PC-9 (cell line): ENCODE data around the gene EDC3. TPM values are rescaled to one million over a fixed set of nuclear protein-coding genes. Genes with fewer than 3 reads are reported as not detected.

ENCODE experiments used
- BruUV-seq: library from RNA; stranded (reverse); fragments of 400-500 nt; replicated peaks from 2 replicates; lab custom pipeline; 2021; lab: Mats Ljungman, UMichigan
- CTCF ChIA-PET: fragments of 300-600 bp; sonication (Branson Sonifier 250); formaldehyde crosslinking; loops from one replicate; lab custom pipeline; 2022; ENCODE audit warnings: antibody characterized with exemption; lab: Charles Lee
- POLR2A ChIA-PET: fragments of 300-600 bp; sonication (Branson Sonifier 250); formaldehyde crosslinking; loops from one replicate; lab custom pipeline; 2022; ENCODE audit warnings: antibody characterized with exemption; ENCODE audit not compliant: unreplicated experiment; lab: Charles Lee
- DNase-seq, 2 experiments: peaks; one replicate each; pipeline versions ENCODE4 v3.0.0 to v3.0.0-alpha.2; 2015 to 2022; ENCODE audit warnings: mixed read lengths in 1 of 2
- H2AFZ ChIP-seq: fragments of 200-600 bp; sonication (generic); 2 replicates; pipeline ENCODE4 v1.8.1; 2017; ENCODE audit warnings: antibody characterized with exemption
- H3F3A ChIP-seq: fragments of 200-600 bp; sonication (generic); 2 replicates; pipeline ENCODE4 v1.8.1; 2017; ENCODE audit warnings: antibody characterized with exemption, mild to moderate bottlenecking, low read depth; ENCODE audit not compliant: insufficient read depth
- H3K27ac ChIP-seq: fragments of 200-600 bp; sonication (generic); 2 replicates; pipeline ENCODE4 v1.6.1; 2016; ENCODE audit warnings: mixed run types
- H3K27me3 ChIP-seq: fragments of 200-600 bp; sonication (generic); 2 replicates; pipeline ENCODE4 v1.6.1; 2016; ENCODE audit warnings: low read depth, mixed run types; ENCODE audit not compliant: insufficient read depth
- H3K36me3 ChIP-seq: fragments of 200-600 bp; sonication (generic); 2 replicates; pipeline ENCODE4 v1.6.1; 2016; ENCODE audit warnings: low read depth, mixed run types
- H3K4me1 ChIP-seq: fragments of 200-600 bp; sonication (generic); replicated peaks from 2 replicates; pipeline ENCODE4 v1.6.1; 2016; ENCODE audit warnings: mixed run types; ENCODE audit not compliant: insufficient read depth
- H3K4me2 ChIP-seq: fragments of 200-600 bp; sonication (generic); 2 replicates; pipeline ENCODE4 v1.6.1; 2017; ENCODE audit warnings: mixed run types
- H3K4me3 ChIP-seq: fragments of 200-600 bp; sonication (generic); 2 replicates; pipeline ENCODE4 v1.6.1; 2016; ENCODE audit warnings: mixed run types
- H3K79me2 ChIP-seq: fragments of 200-600 bp; sonication (generic); 2 replicates; pipeline ENCODE4 v1.6.1; 2017; ENCODE audit warnings: low read depth, mixed run types
- H3K9me2 ChIP-seq: fragments of 200-600 bp; sonication (generic); 2 replicates; pipeline ENCODE4 v1.8.1; 2017; ENCODE audit warnings: mild to moderate bottlenecking; ENCODE audit not compliant: insufficient read depth
- H3K9me3 ChIP-seq: fragments of 200-600 bp; sonication (generic); 2 replicates; pipeline ENCODE4 v1.8.1; 2016; ENCODE audit warnings: low read depth; ENCODE audit not compliant: insufficient read depth
- H4K20me1 ChIP-seq: fragments of 200-600 bp; sonication (generic); 2 replicates; pipeline ENCODE4 v1.8.1; 2017; ENCODE audit not compliant: insufficient read depth
- EZH2 ChIP-seq: fragments of 200-600 bp; sonication (generic); IDR thresholded peaks from 2 replicates; pipeline ENCODE4 v1.8.0; 2017; ENCODE audit warnings: antibody characterized with exemption, low read depth
- intact Hi-C: fragments of 100-400 bp; cut with micrococcal nuclease; formaldehyde crosslinking; loops from one replicate; pipeline ENCODE4 v1.10.0; 2022; ENCODE audit not compliant: unreplicated experiment
- total RNA-seq: library from RNA; stranded (reverse); gene quantifications from 2 replicates; pipeline ENCODE4 v1.2.3, GENCODE V29; 2021
- TF ChIP-seq, protein P1 (sequence below): fragments of 200-600 bp; sonication (generic); conservative IDR thresholded peaks from 2 replicates; pipeline ENCODE4 v1.6.1; 2017; ENCODE audit warnings: mixed run types, antibody characterized with exemption, mild to moderate bottlenecking, moderate library complexity

The EDC3 gene
- total RNA-seq, 1 experiment from 2014 or later, result 46.3 TPM

DNA sequence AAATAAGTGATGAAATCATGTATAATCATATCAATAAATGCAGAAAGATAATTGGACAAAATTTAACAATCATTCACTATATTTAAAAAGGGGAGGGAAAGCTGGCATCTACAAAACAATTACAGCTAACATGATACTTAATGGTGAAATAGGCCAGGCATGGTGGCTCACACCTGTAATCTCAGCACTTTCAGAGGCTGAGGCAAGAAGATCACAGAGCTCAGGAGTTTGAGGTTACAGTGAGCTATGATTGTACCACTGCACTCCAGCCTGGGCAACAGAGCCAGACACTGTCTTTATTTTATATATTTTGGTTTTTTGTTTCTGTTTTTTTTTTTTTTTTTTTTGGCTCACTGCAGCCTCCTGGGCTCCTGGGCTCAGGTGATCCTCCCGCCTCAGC is 12.1 kb downstream of the EDC3 start:
- Histone ChIP-seq H3K27ac (no peak overlapping the region), H4K20me1 (peaks cover 19% of the 10 kb centered on the region; the same call in 1 of the 2 replicates), H3K9me2 (no peaks in the 10 kb centered on the region), H3K27me3 (no peaks in the 10 kb centered on the region), H3K79me2 (peaks cover 9% of the 10 kb centered on the region), H3K4me1 (no peaks in the 10 kb centered on the region), H3K4me2 (no peak overlapping the region), H3K4me3 (no peak overlapping the region), H3F3A (no peaks in the 10 kb centered on the region), H2AFZ (no peak overlapping the region), H3K9me3 (no peaks in the 10 kb centered on the region), H3K36me3 (no peaks in the 10 kb centered on the region; the same call in 1 of the 2 replicates)
- no TSS peak for BruUV-seq
- ChIA-PET CTCF (interaction anchor here (0.6 kb wide), 1 partner anchor 266 kb away, joined by 10 read pairs; no protein-coding TSS in a partner anchor), POLR2A (no interaction called here)
- TF ChIP-seq, protein P1, sequence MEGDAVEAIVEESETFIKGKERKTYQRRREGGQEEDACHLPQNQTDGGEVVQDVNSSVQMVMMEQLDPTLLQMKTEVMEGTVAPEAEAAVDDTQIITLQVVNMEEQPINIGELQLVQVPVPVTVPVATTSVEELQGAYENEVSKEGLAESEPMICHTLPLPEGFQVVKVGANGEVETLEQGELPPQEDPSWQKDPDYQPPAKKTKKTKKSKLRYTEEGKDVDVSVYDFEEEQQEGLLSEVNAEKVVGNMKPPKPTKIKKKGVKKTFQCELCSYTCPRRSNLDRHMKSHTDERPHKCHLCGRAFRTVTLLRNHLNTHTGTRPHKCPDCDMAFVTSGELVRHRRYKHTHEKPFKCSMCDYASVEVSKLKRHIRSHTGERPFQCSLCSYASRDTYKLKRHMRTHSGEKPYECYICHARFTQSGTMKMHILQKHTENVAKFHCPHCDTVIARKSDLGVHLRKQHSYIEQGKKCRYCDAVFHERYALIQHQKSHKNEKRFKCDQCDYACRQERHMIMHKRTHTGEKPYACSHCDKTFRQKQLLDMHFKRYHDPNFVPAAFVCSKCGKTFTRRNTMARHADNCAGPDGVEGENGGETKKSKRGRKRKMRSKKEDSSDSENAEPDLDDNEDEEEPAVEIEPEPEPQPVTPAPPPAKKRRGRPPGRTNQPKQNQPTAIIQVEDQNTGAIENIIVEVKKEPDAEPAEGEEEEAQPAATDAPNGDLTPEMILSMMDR, result no peak
- TF ChIP-seq EZH2, result no peak
- DNase-seq, result no peak
- intact Hi-C loops, result no loop called here

DNA sequence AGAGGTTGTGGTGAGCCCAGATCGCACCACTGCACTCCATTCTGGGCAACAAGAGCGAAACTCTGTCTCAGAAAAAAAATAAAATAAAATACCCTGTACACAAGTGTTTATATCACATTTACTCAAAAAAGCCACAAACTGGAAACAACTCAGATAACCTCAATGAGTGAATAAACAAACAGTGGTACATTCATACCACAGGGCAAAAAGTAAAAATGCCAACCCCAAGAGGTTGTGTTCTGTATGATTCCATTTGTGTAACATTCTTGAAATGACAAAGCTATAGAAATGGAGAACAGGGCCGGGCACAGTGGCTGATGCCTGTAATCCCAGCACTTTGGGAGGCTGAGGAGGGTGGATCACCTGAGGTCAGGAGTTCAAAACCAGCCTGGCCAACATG is 12.9 kb downstream of the EDC3 start:
- intact Hi-C loops, result no loop called here
- peaks cover 22% of the 10 kb centered on the region for H4K20me1 ChIP-seq
- H3F3A ChIP-seq, result no peaks in the 10 kb centered on the region

DNA sequence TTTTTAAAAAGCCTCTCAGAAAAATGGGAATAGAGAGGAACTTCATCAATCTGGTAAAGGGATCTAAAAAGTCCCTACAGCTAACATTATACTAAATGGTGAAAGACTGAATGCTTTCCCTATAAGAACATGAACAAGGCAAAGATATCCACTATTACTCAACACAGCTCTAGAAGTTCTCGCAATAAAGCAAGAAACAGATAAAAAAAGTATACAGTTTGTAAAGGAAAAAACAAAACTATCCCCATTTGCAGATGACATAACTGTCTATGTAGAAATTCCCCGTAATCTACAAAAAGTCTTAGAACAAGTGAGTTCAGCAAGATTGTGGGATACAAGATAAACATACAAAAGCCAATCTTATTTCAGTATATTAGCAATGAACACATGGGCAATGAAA is 15.4 kb downstream of the EDC3 start:
- no peak for DNase-seq
- Histone ChIP-seq H3K4me1 (no peaks in the 10 kb centered on the region), H3K9me3 (no peaks in the 10 kb centered on the region), H3F3A (no peaks in the 10 kb centered on the region), H3K9me2 (no peaks in the 10 kb centered on the region), H3K27me3 (no peaks in the 10 kb centered on the region), H2AFZ (no peak overlapping the region), H3K4me3 (no peak overlapping the region), H3K36me3 (no peaks in the 10 kb centered on the region; the same call in 1 of the 2 replicates), H3K27ac (no peak overlapping the region), H4K20me1 (peaks cover 15% of the 10 kb centered on the region), H3K4me2 (no peak overlapping the region), H3K79me2 (peaks cover 33% of the 10 kb centered on the region)
- no TSS peak for BruUV-seq
- ChIA-PET CTCF (no interaction called here), POLR2A (no interaction called here)
- TF ChIP-seq EZH2, result no peak
- TF ChIP-seq, protein P1, result no peak
- intact Hi-C loops, result no loop called here

More for the DNA sequence above, 12.9 kb downstream of the EDC3 start:
- Histone ChIP-seq H3K4me3 (no peak overlapping the region), H3K4me1 (no peaks in the 10 kb centered on the region), H2AFZ (no peak overlapping the region), H3K36me3 (no peaks in the 10 kb centered on the region; the same call in 1 of the 2 replicates), H3K9me2 (no peaks in the 10 kb centered on the region), H3K9me3 (no peaks in the 10 kb centered on the region), H3K4me2 (no peak overlapping the region), H3K27ac (no peak overlapping the region), H3K27me3 (no peaks in the 10 kb centered on the region), H3K79me2 (peaks cover 14% of the 10 kb centered on the region)
- no peak for TF ChIP-seq EZH2
- TF ChIP-seq, protein P1, result no peak
- DNase-seq, result no peak
- CTCF ChIA-PET, result no interaction called here
- no TSS peak for BruUV-seq
- POLR2A ChIA-PET, result no interaction called here
